ENCODE results near the gene TMEM116. TPM values are rescaled to one million over a fixed set of nuclear protein-coding genes. Genes with fewer than 3 reads are reported as not detected.

The TMEM116 gene
- total RNA-seq, 3 donors from 2014 or later (not counting 1 experiment from before 2014, with no cell fraction given): 6.5 to 10.2 (median 10.1) TPM

GRCh38 chr12:111978545-111978944, 34.4 kb downstream of the TMEM116 start:
- Histone ChIP-seq H3K36me3 (ENCODE audit: control insufficient read depth, insufficient read depth, low read length) (no peaks in the 10 kb centered on the region), H3K4me1 (ENCODE audit: control insufficient read depth, insufficient read depth, low read length) (peaks cover 8% of the 10 kb centered on the region), H3K27me3 (ENCODE audit: control insufficient read depth, insufficient read depth, low read length) (no peaks in the 10 kb centered on the region), H3K4me3 (ENCODE audit: low read length) (no peak overlapping the region), H3K27ac (ENCODE audit: low read length) (no peak overlapping the region), H3K9me3 (ENCODE audit: control insufficient read depth, insufficient read depth, low read length) (no peaks in the 10 kb centered on the region)
- Mint-ChIP-seq H3K9me3 (no peaks in the 10 kb centered on the region), H3K36me3 (no peaks in the 10 kb centered on the region), H3K4me1 (peaks cover 6 to 20% of the 10 kb centered on the region in 2 donors), H3K27me3 (ENCODE audit: low read depth in 2 of 2) (peaks cover 0 to 3% of the 10 kb centered on the region in 2 donors), H3K27ac (no peak overlapping the region), H3K4me3 (no peak overlapping the region)
- DNase-seq (no peak), ATAC-seq (no peak)
- intact Hi-C loops (cut with micrococcal nuclease): no loop called here
- TF ChIP-seq CTCF (IDR thresholded peaks at IDR 0.05): no peak

- intact Hi-C loops (cut with micrococcal nuclease): no loop called here
- no peak overlapping the region for H3K27ac Mint-ChIP-seq
- Histone ChIP-seq H3K4me3 (ENCODE audit: low read length) (no peak overlapping the region), H3K27ac (ENCODE audit: low read length) (no peak overlapping the region), H3K4me1 (ENCODE audit: control insufficient read depth, insufficient read depth, low read length) (peaks cover 15% of the 10 kb centered on the region), H3K9me3 (ENCODE audit: control insufficient read depth, insufficient read depth, low read length) (peaks cover under 1% of the 10 kb centered on the region), H3K27me3 (ENCODE audit: control insufficient read depth, insufficient read depth, low read length) (no peaks in the 10 kb centered on the region), H3K36me3 (ENCODE audit: control insufficient read depth, insufficient read depth, low read length) (no peaks in the 10 kb centered on the region)
- peaks cover 18 to 28% of the 10 kb centered on the region in 2 donors for H3K4me1 Mint-ChIP-seq
- H3K36me3 Mint-ChIP-seq: no peaks in the 10 kb centered on the region
- no peak overlapping the region for H3K4me3 Mint-ChIP-seq
- DNase-seq: no peak
- H3K9me3 Mint-ChIP-seq: no peaks in the 10 kb centered on the region
- TF ChIP-seq CTCF (IDR thresholded peaks at IDR 0.05): no peak
- H3K27me3 Mint-ChIP-seq (ENCODE audit: low read depth in 2 of 2): peaks cover 0 to 3% of the 10 kb centered on the region in 2 donors
- ATAC-seq: no peak
Measured at GRCh38 chr12:111976860-111977259, 36.1 kb downstream of the TMEM116 start.

- no peaks in the 10 kb centered on the region for H3K27me3 ChIP-seq (ENCODE audit: control insufficient read depth, insufficient read depth, low read length)
- H3K4me1 ChIP-seq (ENCODE audit: control insufficient read depth, insufficient read depth, low read length): peaks cover 18% of the 10 kb centered on the region
- Mint-ChIP-seq H3K4me1 (peaks cover 21 to 31% of the 10 kb centered on the region in 2 donors), H3K4me3 (no peak overlapping the region), H3K36me3 (no peaks in the 10 kb centered on the region), H3K9me3 (no peaks in the 10 kb centered on the region), H3K27ac (no peak overlapping the region), H3K27me3 (ENCODE audit: low read depth in 2 of 2) (peaks cover 0 to 3% of the 10 kb centered on the region in 2 donors)
- H3K9me3 ChIP-seq (ENCODE audit: control insufficient read depth, insufficient read depth, low read length): peaks cover 3% of the 10 kb centered on the region
- over 99% methylated on average over 6 of the region's 6 CpGs for WGBS (ENCODE audit: insufficient coverage)
- H3K4me3 ChIP-seq (ENCODE audit: low read length): no peak overlapping the region
- no peak overlapping the region for H3K27ac ChIP-seq (ENCODE audit: low read length)
- no peaks in the 10 kb centered on the region for H3K36me3 ChIP-seq (ENCODE audit: control insufficient read depth, insufficient read depth, low read length)
- TF ChIP-seq CTCF (IDR thresholded peaks at IDR 0.05): no peak
- no peak for ATAC-seq
- no peak for DNase-seq
- intact Hi-C loops (cut with micrococcal nuclease): no loop called here
Measured at GRCh38 chr12:111976291-111976690, 36.7 kb downstream of the TMEM116 start.

GRCh38 chr12:111975161-111975931, 37.6 kb downstream of the TMEM116 start:
- 96% methylated on average over 3 of the region's 5 CpGs for WGBS (ENCODE audit: insufficient coverage)
- peaks cover 8% of the 10 kb centered on the region for H3K9me3 ChIP-seq (ENCODE audit: control insufficient read depth, insufficient read depth, low read length)
- H3K9me3 Mint-ChIP-seq: no peaks in the 10 kb centered on the region
- H3K36me3 Mint-ChIP-seq: no peaks in the 10 kb centered on the region
- no peak overlapping the region for H3K27ac ChIP-seq (ENCODE audit: low read length)
- peaks cover 0 to 3% of the 10 kb centered on the region in 2 donors for H3K27me3 Mint-ChIP-seq (ENCODE audit: low read depth in 2 of 2)
- no peak overlapping the region for H3K4me3 ChIP-seq (ENCODE audit: low read length)
- no peaks in the 10 kb centered on the region for H3K27me3 ChIP-seq (ENCODE audit: control insufficient read depth, insufficient read depth, low read length)
- peaks cover 21 to 31% of the 10 kb centered on the region in 2 donors for H3K4me1 Mint-ChIP-seq
- no peak overlapping the region for H3K27ac Mint-ChIP-seq
- intact Hi-C loops (cut with micrococcal nuclease): no loop called here
- DNase-seq (no peak), ATAC-seq (no peak)
- TF ChIP-seq CTCF (IDR thresholded peaks at IDR 0.05): no peak
- no peak overlapping the region for H3K4me3 Mint-ChIP-seq
- no peaks in the 10 kb centered on the region for H3K36me3 ChIP-seq (ENCODE audit: control insufficient read depth, insufficient read depth, low read length)
- H3K4me1 ChIP-seq (ENCODE audit: control insufficient read depth, insufficient read depth, low read length): peaks cover 18% of the 10 kb centered on the region
